ENCODE measurements around the gene PAN3.

PAN3 gene

DNA sequence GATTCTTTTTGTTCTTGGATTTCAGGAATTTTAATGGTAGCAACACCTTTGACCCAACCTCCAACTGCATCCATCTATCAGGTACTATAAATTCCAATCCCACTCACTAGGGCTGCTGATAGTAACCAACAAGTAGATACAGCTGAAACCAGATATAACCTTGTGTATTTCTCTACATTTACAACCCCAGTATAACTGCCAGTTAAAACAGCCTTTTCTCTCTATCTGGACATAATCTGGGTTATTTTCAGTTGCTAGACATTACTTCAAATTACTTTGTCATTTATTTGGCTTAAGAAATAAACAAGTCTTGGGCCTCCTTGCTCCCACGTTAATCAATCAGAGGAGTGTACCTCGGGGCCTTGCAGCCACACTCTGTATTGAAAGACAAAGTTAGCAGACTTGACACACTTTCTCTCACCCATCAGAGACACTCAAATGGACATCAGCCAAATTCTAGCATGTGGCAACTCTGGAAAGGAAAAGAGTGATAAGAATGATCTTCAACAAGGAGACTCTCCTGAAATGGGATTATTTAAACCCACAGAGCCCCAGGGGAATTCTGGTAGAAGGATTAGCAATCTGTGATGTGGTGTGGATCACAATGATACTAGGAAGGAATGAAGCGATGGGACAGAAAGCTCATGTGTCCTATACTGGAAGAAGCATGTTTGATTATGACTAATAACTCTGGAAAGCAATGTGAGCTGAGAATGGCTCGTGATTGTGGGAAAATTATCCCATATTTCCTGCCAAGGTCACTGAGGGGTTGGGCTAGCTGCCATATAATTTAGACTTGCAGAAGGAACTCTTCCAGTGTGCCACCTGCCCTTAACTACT is 199.0 kb downstream of the PAN3 start:
- DNase-seq (ENCODE audit: low read depth in 2 of 2), result no peak

DNA sequence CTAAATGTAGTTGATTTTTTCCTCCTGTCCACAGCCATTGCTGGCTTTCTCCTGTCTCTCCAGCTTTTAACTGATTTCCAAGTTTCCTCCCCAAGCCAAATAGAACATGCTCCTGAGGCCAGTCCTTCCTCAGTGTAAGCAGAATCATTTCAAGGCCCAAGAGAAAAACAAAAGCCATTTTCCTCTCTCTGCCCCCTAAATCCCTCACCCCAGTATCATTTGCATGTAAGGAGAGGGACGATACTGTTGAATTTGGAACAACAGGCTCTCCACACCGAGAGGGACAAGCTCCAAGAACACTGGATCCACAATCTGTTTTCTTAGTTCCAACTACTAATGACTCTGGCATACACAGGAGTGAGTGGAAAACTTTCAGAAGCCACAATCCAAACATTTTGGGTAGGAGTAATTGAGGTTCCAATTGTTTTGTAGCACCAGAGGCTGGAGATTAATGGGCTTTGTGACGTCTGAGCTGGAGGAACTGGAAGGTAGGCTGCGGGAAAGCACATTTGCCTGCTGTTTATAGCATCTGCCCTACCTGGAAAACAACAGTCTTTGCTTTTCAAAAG is 199.7 kb downstream of the PAN3 start:
- no peak for DNase-seq (ENCODE audit: low read depth in 2 of 2)

GRCh38 chr13:28338742-28339141 is 200.4 kb downstream of the PAN3 start:
- no peak for DNase-seq (ENCODE audit: low read depth in 2 of 2)

- DNase-seq (ENCODE audit: low read depth in 2 of 2), result no peak
Measured at GRCh38 chr13:28339419-28339818, 201.1 kb downstream of the PAN3 start.

- DNase-seq (ENCODE audit: low read depth in 2 of 2), result no peak
Measured at GRCh38 chr13:28340272-28340793, 202.0 kb downstream of the PAN3 start.

DNA sequence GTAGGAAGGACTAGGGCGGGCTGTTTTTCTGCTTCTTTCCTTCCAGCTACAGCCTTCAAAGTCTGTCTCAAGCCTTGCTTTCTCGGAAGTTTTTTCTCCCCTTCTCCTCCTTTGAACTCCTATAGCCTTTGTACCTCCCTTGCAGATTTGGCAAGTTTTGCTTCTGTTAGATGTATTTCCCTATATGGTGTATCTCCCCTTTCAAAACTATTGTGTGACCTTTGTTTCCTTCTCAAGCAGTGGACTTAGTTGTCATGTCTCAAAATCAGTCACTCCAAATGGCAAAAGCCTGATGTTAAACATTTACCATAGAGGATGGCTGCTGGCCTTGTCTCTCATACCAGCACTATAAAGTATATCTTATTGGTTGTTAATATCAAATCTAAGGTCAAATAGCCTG is 203.9 kb downstream of the PAN3 start:
- no peak for DNase-seq (ENCODE audit: low read depth in 2 of 2)

GRCh38 chr13:28344163-28344562 is 205.8 kb downstream of the PAN3 start:
- DNase-seq (ENCODE audit: low read depth in 2 of 2), result no peak

Data from stimulated activated CD4-positive, alpha-beta T cell treated with anti-CD3 and anti-CD28 coated beads, Interleukin-1b, Interleukin-23, amount 100 ng/mL, for 1 hour (primary cell).